Fibroblast of pulmonary artery (primary cell): Measurements from ENCODE around the gene ZFTA.

Experiments used
- DNase-seq: peaks from one replicate; pipeline ENCODE4 v3.0.0-alpha.2; 2010; ENCODE audit warnings: low read depth
- H3K4me3 ChIP-seq: replicated peaks from 2 replicates; pipeline ENCODE4 v1.5.1; 2011; ENCODE audit warnings: low read depth, mild to moderate bottlenecking, control low read depth, low read length, moderate library complexity
- TF ChIP-seq, protein P1 (sequence below): IDR thresholded peaks from 2 replicates; pipeline ENCODE4 v1.5.1; 2011; ENCODE audit warnings: mild to moderate bottlenecking, control low read depth, low read length, inconsistent platforms; ENCODE audit errors: missing control alignments

ZFTA gene

DNA sequence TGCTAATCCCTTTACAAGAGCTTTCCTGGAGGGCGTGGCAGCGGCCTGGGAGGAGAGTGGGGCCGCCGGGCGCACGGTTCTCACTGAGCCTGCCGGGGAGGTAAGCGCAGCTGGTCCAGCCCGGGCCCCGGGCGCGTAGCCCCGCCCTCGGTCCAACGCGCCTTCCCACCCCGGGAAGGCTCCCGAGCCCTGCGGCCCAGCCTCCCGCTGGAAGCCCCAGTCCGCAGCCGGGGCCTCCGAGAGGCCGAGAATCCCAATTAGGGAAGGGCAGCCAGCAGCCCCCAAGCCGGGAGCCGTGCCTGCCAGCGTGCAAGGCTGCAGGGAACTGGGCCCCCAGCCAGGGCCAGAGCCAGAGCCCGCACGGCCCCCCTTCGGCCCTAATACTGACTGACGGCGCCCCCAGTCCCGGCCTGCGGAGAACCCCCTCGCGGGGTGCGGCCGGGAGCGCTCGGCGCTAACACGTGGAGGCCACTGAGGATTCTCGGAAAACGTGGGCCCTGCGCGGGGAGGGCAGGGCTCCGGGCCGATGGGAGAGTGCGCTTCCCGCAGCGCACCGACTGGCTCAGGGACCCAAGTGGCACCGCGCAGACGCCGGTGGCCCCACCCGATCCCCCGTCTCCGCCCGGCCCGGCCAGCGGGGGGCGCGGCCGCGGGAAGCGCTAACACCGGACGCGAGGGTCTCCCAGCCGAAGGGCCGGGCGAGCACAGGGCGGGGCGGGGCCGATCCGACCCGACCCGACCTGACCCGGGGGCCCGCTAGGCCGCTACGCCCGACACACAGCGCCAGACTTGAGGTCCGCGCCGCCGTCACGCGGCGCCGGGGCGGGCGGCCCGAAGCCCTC, 5.7 kb downstream of the ZFTA start:
- no peak for DNase-seq
- no peak overlapping the region for H3K4me3 ChIP-seq
- TF ChIP-seq, protein P1, sequence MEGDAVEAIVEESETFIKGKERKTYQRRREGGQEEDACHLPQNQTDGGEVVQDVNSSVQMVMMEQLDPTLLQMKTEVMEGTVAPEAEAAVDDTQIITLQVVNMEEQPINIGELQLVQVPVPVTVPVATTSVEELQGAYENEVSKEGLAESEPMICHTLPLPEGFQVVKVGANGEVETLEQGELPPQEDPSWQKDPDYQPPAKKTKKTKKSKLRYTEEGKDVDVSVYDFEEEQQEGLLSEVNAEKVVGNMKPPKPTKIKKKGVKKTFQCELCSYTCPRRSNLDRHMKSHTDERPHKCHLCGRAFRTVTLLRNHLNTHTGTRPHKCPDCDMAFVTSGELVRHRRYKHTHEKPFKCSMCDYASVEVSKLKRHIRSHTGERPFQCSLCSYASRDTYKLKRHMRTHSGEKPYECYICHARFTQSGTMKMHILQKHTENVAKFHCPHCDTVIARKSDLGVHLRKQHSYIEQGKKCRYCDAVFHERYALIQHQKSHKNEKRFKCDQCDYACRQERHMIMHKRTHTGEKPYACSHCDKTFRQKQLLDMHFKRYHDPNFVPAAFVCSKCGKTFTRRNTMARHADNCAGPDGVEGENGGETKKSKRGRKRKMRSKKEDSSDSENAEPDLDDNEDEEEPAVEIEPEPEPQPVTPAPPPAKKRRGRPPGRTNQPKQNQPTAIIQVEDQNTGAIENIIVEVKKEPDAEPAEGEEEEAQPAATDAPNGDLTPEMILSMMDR = no peak

DNA sequence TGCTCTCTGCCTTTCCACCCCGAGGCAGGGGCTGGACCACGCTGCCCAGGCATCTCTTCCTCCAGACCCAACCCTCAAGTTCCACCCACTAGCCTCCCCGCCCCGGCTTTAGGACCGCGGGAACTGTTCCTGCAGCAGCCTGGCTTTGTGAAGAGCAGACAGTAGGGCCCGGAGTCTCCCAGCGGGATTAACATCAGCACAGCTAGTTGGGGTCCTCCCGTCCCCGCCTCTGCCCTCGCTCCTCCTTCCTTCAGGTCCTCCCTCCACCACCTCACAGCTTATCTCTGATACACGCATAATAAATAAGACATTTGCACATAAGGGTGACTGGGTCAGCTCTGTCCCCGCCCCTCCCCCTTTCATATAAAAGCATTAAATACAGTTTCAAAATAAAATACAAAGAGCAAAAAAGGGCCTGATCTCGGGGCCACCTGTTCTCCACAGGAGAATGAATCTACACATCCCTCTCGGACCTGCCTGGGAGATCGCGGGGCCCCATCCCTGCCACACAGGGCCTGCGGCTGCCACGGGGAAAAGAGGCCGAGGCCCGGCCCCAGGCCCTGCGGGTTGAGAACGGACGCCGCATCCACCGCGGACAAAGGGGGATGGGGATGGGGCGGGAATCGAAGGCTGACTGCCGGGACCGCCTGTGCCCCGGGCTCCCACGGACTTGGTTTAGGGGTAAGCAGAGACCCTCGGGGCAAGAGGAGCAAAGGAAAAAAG, 6.5 kb downstream of the ZFTA start:
- DNase-seq = no peak
- TF ChIP-seq, protein P1 = no peak
- no peak overlapping the region for H3K4me3 ChIP-seq

DNA sequence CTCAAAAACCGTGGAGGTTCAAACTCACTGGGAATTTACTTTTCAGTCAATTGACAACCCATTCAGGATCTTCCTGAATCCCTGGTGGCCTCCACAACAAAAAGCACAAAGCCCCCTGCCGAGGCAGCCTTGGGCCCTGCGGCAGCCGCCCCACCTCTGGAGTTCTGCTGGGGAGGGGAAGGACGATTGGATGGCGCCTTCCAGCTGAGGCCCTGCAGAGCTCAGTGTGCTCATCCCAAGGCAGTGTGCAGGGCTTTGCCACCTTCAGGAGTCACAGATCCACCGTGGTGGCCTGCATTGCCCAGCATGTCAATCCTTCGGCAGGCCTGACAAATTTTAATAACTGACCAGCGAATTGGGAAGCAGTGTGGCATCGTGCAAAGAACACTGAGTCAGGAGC, 7.4 kb downstream of the ZFTA start:
- no peak overlapping the region for H3K4me3 ChIP-seq
- TF ChIP-seq, protein P1 = no peak
- DNase-seq = no peak

DNA sequence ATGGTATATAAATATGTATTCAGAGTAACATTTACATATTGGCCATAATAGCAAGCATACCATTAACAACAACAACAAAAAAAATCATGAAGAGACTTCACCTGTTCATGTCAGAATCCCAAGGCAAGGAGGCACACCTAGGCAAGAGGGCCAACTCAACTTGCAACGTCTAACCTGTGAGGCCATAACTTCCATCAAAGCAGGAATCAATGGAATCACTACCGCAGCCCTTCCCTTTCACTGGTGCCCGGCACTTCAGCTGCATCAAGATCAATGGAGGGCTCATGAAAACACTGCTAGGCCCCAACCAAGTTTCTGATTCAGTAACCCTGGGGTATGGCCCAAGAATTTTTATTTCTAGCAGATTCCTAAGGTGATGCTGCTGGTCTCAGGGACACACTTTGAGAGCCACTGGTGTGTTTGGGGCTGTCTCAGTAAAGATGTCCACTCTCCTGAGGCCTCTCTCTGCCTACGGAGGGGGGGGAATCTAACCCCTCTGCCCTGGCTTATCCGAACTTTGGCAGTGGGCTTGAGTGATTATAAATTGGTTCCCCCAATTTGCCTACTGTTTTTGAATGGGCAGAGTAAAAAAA, 8.0 kb downstream of the ZFTA start:
- no peak overlapping the region for H3K4me3 ChIP-seq
- TF ChIP-seq, protein P1 = no peak
- no peak for DNase-seq

DNA sequence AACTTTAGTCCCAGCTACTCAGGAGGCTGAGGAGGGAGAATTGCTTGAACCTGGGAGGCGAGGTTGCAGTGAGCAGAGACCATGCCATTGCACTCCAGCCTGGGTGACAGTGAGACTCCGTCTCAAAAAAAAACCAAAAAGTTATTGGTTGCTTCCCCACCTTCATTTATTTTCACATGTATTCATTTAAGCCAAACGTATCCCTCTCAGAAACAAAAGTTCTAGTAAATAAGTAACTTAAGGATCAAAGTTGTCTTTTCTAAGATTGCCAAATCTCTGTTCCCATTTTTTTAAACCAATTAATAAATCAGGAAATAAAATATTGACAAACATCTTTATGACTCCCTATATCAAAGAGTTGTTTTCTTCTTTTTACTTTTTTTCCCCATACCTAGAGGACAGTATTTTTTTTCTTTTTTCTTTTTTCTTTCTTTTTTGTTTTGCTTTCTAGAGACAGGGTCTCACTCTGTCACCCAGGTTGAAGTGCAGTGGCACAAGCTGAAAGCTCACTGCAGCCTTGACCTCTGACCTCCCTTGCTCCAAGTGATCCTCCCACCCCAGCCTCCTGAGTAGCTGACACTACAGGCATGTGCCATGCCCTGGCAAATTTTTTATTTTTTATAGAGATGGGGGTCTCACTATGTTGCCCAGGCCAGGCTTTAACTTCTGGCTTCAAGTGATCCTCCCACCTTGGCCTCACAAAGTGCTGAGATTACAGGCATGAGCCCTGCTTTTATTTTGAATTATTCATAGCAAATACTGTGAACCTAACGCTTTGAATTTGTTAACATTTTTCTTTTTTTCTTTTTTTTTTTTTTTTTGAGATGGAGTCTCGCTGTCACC, 11.4 kb downstream of the ZFTA start:
- TF ChIP-seq, protein P1 = no peak
- H3K4me3 ChIP-seq = no peak overlapping the region
- DNase-seq = no peak

DNA sequence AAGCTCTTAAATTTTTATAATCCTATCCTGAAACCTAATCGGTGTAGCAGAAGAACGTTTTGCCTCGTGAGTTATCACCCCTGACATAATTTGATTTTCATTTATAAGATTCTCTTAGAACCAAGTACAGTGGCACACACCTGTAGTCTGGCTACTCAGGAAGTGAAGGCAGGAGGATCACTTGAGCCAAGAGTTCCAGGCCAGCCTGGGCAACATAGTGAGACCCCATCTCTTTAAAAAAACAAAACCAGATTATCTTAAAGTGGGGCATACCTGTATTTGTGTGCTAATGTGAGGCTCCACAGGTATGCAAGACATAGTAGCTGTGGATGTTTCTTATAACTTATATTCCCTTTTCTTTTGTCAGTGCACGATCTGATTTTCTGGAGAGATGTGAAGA, 19.0 kb downstream of the ZFTA start:
- H3K4me3 ChIP-seq = no peak overlapping the region
- no peak for DNase-seq
- TF ChIP-seq, protein P1 = no peak
